Amniotic epithelial cell (primary cell): ENCODE measurements around the gene SPATA31A7.
"Not testable (repeated sequence)": the region's sequence is repeated elsewhere in the genome, so short reads cannot be mapped to it uniquely, and the experiment has no call there.

Source experiments
- DNase-seq: peaks from one replicate; pipeline ENCODE4 v3.0.0-alpha.2; 2010; ENCODE audit warnings: low read depth

The SPATA31A7 gene

DNA sequence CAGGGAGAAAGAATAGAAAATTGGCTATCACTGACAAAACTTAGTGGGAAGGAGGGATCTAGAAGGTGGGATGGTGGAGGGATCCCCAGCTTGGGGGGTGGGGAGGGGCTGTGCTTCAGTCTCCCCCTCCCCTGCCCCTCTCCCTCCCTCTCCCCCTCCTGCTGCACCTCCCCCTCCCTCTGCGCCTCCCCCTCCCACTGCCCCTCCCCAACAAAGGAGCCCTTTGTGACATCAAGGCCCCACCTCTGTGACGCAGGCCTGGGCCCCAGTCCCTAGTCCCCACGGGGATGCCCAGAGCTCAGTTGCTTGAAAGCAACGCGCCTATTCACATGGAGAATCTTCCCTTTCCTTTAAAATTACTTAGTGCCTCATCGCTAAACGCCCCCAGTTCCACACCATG, at the start of gene SPATA31A7:
Gene SPATA31A7, plus strand, starts transcription at position 301 of the 400 bp plus-strand sequence. Its CDS starts 29 bp downstream, at position 330.
- not testable (repeated sequence) for DNase-seq

DNA sequence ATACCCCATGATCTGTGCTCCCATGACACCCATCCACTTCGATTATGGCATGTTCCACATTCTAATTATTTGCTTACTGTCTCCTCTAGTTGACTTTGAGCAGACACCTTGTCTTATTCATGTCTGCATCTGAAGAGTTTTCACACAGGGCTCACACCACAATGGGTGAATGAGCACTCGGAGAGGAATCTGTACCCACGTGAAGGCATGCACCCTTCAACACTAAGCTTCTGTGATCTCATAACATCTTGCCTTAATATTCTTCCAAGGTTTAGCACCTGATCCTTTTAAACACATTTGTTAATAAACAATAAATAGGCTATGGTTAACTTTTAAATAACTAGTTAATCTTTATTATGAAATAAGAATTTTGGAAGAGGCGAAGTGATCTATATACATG, 36.6 kb downstream of the SPATA31A7 start:
- not testable (repeated sequence) for DNase-seq
